Ovary (tissue), 3 donors: ENCODE measurements around the gene CD200.

Experiments used
- EP300 ChIP-seq: sonication (generic); formaldehyde crosslinking; IDR thresholded peaks from one replicate; pipeline ENCODE4 v1.6.1; 2017; ENCODE audit warnings: antibody characterized with exemption
- POLR2A ChIP-seq: fragments of 450-650 bp; IDR thresholded peaks from one replicate; pipeline ENCODE4 v1.6.1; 2017; ENCODE audit warnings: antibody characterized with exemption, mild to moderate bottlenecking, moderate library complexity
- TF ChIP-seq, protein P1 (sequence below), 3 donors: fragments of 450-650 bp in 2 of 3; fragments of 200-600 bp in 1 of 3; IDR thresholded peaks; one replicate each; pipeline versions ENCODE4 v1.5.1 to v1.8.0; 2016 to 2022; ENCODE audit warnings: antibody characterized with exemption in 3 of 3, mild to moderate bottlenecking in 1 of 3
- donor health status: DM: no; HTN: no; CAD: no.

DNA sequence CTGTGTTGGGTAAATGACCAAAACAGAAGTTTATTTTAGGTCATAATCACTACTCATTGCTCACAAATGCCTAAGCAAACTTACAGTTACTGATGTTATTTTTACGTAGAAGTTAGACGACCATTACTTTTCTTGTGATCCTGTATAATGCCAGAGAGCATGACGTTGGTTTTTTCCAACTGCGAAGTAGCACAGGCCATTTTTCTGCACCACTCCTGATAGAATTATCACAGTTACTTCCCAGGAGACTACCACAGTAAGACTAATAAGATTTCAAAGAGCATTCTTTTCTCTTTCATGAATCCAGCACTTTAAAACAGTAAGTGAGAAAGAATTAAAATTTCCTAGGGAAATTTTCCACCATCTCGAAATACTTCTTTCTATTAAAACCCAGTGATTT, 19.8 kb downstream of the CD200 start:
- TF ChIP-seq, protein P1, sequence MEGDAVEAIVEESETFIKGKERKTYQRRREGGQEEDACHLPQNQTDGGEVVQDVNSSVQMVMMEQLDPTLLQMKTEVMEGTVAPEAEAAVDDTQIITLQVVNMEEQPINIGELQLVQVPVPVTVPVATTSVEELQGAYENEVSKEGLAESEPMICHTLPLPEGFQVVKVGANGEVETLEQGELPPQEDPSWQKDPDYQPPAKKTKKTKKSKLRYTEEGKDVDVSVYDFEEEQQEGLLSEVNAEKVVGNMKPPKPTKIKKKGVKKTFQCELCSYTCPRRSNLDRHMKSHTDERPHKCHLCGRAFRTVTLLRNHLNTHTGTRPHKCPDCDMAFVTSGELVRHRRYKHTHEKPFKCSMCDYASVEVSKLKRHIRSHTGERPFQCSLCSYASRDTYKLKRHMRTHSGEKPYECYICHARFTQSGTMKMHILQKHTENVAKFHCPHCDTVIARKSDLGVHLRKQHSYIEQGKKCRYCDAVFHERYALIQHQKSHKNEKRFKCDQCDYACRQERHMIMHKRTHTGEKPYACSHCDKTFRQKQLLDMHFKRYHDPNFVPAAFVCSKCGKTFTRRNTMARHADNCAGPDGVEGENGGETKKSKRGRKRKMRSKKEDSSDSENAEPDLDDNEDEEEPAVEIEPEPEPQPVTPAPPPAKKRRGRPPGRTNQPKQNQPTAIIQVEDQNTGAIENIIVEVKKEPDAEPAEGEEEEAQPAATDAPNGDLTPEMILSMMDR (IDR thresholded peaks at IDR 0.05), result no peak
- no peak for TF ChIP-seq POLR2A
- TF ChIP-seq EP300, result no peak
